Hypothalamus (tissue), 51 donors: ENCODE results near the gene PLAGL1.
"Not testable (repeated sequence)": the region's sequence is repeated elsewhere in the genome, so short reads cannot be mapped to it uniquely, and the experiment has no call there.

Experiments
- DNase-seq, 51 donors: peaks; one replicate each; lab custom pipeline; 2025; lab: John Stamatoyannopoulos, UW

Gene PLAGL1

GRCh38 chr6:144008120-144008811 is at the start of gene PLAGL1:
TSS of gene PLAGL1 (minus strand) at chr6:144008259. CDS start at chr6:143948136, 60,123 bp downstream.
- peak in 15 of 51 donors; percentile 1 to 29 (median 6) for DNase-seq

- DNase-seq = no peak
These were observed 47.3 kb upstream of the PLAGL1 start for GRCh38 chr6:144055121-144055931.

GRCh38 chr6:144053601-144054000 is 45.5 kb upstream of the PLAGL1 start:
- DNase-seq = no peak

- DNase-seq = no peak
These were observed 44.4 kb upstream of the PLAGL1 start for GRCh38 chr6:144052488-144052887.

GRCh38 chr6:144049386-144049785 is 41.3 kb upstream of the PLAGL1 start:
- DNase-seq = no peak

GRCh38 chr6:144047688-144048087 is 39.6 kb upstream of the PLAGL1 start:
- no peak for DNase-seq

GRCh38 chr6:144046672-144047071 is 38.6 kb upstream of the PLAGL1 start:
- not testable (repeated sequence) for DNase-seq

- not testable (repeated sequence) for DNase-seq
These were observed 36.9 kb upstream of the PLAGL1 start for GRCh38 chr6:144044989-144045388.

- no peak for DNase-seq
These were observed 28.8 kb upstream of the PLAGL1 start for GRCh38 chr6:144036835-144037195.

- DNase-seq = peak in 11 of 51 donors; percentile 2 to 15 (median 6)
These were observed 28.2 kb upstream of the PLAGL1 start for GRCh38 chr6:144036064-144036834.

GRCh38 chr6:144035416-144035815 is 27.4 kb upstream of the PLAGL1 start:
- DNase-seq = no peak

GRCh38 chr6:144033816-144034735 is 26.0 kb upstream of the PLAGL1 start:
- no peak for DNase-seq

GRCh38 chr6:144029452-144029851 is 21.4 kb upstream of the PLAGL1 start:
- DNase-seq = no peak

- no peak for DNase-seq
These were observed 20.0 kb upstream of the PLAGL1 start for GRCh38 chr6:144027932-144028587.

GRCh38 chr6:144023216-144023615 is 15.2 kb upstream of the PLAGL1 start:
- DNase-seq = no peak

- DNase-seq = no peak
These were observed 11.9 kb upstream of the PLAGL1 start for GRCh38 chr6:144019929-144020328.

- DNase-seq = no peak
These were observed 9.4 kb upstream of the PLAGL1 start for GRCh38 chr6:144017166-144018094.

- DNase-seq = peak in 30 of 51 donors; percentile 3 to 63 (median 30)
These were observed 5.4 kb upstream of the PLAGL1 start for GRCh38 chr6:144013486-144013909.
